GM19395 (cell line): ENCODE results near the gene PPP1R37.
"Not testable (repeated sequence)": the region's sequence is repeated elsewhere in the genome, so short reads cannot be mapped to it uniquely, and the experiment has no call there.

ENCODE experiments used
- ATAC-seq: cut with Tn5 transposase; IDR thresholded peaks from one replicate; pipeline ENCODE4 v1.9.1; 2021; ENCODE audit warnings: mild to moderate bottlenecking, moderate library complexity; ENCODE audit not compliant: unreplicated experiment

The PPP1R37 gene

DNA sequence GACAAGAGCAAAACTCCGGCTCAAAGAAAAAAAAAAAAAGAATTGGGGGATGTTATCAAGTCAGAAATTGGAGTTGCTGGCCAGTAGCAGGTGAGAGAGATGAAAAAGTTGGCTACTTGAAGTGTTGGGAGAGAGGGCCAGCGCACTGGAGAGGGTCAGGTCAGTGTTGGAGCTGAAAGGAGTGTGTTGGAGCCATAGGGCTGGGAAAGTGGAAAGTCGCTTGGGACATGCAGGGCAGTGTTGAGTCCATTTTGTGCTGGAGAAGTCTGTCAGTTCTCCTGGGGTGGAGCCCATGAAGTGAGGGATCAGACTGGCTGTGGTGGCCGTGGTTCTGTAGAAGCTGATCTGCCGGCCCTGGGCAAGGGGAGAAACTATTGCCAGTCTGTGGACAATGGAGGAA is 1.7 kb downstream of the PPP1R37 start:
- no peak for ATAC-seq

DNA sequence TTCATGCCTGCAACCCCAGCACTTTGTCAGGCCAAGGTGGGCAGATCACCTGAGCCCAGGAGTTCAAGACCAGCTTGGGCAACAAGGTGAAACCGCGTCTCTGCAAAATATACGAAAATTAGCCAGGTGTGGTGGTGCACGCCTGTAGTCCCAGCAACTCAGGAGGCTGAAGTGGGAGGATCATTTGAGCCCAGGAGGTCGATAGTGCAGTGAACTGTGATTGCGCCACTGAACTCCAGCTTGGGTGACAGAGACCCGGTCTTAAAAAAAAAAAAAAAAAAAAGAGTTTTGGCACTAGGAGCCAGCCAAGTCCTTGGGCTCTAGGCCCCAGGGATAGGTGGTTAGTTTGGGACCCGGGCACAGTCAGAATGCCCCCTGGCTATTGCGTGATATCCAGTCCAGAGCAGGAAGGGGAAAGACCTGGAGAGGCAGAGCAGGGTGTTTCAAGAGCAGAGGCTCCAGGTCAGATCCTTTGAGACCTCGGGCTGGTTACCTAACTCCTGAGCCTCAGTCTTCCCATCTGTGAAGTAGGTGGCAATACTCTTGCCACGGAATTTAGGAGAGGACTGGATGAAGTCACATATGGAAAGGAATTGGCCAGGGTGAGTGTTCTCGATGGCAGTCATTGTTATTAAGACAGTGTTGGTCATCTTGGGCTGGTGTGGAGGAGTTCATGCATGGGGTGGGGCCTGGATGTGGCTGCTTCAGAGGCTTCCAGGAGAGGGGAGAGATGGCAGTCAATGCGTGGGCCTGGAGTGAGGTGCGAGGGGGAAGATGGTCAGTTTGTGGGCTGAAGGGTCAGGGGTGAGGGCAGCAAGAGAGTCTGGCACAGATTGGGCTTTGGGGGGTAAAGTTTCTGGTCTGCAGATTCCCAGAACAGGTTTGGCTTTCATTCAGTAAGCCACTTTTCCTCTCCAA is 2.8 kb downstream of the PPP1R37 start:
- no peak for ATAC-seq

DNA sequence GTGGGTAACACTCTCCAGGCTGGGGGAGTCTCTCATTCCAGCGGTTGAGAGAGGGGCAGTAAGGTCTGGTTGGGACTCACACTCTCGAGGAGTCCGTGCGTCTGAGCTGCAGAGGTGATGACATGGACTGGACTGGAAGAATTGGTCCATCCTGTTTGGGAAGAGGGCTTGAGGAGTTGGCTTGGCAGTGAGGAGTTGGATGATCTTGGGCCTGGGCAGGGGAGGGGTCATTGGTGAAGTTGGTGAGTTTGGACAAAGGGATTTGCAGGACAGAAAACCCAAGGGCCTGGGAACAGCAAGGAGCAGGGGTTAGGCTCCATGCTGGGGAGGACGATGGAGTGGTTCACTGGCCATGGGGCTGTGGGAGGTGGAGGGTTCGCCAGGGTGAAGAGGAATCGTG is 3.7 kb downstream of the PPP1R37 start:
- ATAC-seq = no peak

DNA sequence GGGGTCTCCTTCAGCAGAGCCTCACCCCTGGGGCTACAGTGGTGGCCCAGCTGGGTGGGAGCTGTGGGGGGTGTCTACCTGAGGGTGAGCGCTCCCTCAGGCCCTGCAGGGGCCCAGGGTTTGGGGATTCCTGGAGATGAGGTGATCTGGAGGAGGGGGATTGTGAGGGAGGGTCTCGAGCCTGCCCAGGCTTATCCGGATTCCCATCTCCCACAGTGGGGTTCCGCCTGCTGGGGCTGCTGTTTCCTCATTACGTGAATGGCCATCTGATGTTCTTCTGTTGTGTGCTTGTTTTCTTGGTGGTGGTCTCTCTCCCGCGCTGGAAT is 4.4 kb downstream of the PPP1R37 start:
- ATAC-seq = no peak

DNA sequence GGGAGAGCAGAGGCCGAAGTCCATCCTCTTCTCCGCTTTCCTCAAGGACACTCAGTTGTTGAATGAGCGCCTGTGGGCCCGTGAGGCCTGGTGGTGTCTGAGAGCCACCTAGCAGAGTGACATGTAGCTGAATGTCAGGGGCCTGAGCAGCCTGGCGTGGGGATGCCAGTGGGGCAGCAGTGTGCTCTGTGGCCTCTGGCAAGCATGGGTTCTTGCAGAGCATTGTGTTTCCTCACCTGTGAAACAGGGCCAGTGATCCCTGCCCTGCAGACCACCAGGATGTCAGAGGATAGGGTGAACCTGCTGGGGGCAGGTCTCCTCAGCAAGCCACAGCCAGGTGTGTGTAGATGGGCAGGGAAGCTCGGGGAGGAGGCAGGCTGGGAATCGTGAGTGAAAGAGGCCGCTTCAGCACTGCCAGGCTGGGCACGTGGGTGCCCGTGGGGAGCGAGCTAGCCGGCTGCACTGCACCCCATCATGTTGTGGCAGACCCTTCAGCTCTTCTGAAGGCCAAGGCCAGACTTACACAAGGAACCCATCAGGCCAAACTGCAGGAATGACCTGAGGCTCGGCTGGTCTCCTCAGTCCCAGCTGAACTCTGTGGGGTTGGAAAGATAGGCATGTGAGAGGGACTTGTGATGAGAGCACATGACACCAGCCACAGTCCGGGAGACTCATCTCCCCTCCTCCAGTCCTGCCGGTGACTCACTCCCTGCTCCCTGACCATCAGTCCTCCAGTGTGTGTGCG is 5.0 kb downstream of the PPP1R37 start:
- no peak for ATAC-seq

DNA sequence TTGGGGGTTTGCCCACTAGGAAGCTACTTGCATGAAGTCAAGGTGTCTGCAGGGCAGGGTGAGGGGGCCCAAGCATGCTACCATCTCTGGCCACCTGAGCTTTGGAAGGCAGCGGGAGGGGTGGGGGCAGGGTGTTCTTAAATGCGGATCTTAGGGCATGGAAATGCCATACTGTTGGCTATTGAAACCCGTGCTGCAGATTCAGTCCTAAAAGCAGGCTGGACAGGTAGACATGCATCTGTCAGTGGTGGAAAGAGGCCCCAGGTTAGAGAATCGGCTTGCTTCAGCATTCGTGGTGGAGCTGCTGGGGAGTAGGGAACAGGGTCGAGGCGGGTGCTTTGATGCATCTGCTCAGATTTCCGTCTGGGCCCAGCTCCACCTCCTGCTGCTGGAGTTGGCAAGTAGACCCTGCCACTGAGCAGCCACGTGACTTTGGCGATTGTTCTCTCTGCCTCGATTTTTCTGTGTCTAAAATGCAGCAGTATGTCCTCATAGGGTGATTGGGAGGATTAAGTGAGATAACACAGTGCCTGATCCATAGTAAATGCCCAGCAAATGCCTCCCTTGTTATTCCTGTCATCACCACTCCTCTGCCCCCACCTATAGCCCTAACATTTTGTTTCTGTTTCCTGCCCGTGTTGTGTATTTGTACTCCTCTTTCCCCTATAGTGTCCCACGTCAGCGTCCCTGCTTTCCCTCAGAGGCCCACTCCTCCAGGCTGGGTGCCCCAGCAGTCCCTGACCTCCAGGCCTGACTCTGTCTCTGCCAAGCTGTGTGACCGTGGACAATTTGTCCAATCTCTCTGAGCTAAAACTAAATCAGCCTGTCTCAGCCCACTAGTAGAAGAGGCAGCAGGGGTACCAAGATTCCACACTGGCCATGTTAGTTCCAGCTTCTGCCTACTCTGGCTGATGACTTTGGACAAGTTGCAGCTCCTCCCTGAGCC is 5.8 kb downstream of the PPP1R37 start:
- ATAC-seq = no peak

DNA sequence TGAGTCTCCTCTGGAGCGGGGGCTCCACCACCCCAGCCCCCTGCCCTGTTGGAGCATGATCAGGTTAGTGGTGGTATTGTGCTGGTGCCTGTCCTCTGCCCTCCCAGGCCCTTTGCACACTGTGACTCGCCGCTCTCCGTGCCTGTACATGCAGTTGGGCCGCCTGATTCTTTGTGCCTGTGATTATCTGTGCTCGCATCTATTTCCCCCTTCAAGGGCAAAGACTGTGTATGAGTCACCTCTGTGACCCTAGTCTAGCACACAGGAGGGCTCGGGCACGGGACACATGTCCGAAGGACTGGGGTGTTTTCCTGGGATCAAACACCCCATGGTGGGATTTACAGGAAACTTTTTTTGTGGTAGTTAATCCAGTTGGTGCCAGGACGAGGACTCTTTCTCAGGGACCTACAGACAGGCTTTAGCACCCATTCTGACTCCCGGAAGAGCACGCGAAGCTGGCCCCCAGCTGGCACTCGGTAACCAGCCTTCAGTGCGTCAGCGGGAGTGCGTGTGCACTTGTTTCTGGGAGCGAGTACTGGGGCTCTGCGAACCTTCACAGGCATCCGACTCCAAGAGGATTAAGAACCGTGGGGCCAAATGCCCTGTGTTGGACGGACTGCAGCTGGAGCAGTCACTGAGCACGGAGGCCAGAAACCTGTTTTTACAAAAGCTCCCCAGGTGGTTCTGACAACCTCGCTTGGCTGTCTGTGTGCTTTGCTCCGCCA is 6.7 kb downstream of the PPP1R37 start:
- no peak for ATAC-seq

DNA sequence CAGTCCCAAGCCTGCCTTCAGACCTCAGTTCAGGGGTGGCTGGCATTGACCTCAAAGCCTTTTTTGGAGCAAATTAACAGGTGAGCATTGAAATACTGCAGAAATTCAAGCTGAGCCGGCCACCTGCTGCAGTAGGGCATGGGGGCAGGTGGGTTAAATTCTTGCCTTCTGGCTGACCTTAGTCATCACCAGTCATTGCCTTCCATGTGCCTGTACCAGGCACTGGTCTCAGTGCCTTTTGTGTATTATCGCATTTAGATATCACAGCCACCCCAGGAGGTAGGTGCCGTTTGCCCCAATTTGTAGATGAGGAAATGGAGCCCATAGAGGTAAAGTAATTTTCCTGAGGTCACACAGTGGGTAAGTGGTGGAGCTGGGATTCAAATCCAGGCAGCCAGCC is 7.2 kb downstream of the PPP1R37 start:
- ATAC-seq = no peak

DNA sequence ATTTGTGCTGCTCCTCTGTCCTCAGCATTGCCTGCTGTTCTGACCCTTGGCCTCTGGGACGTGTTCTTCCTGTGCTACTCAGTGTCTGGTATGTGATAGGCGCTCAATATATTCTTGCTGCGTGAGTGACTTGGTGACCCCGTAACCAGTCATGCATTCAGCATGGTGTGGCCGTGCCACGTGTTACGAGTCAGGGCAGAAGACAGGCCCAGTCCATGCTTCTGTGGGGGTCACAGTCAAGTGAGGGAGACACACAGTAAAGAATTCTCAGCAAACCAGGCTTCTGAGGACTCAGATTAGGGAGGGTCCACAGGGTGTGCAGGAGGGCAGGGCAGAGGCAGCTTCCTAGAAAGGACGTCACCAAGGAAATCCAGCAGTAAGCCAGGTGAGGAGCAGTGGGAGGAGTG is 7.9 kb downstream of the PPP1R37 start:
- no peak for ATAC-seq

DNA sequence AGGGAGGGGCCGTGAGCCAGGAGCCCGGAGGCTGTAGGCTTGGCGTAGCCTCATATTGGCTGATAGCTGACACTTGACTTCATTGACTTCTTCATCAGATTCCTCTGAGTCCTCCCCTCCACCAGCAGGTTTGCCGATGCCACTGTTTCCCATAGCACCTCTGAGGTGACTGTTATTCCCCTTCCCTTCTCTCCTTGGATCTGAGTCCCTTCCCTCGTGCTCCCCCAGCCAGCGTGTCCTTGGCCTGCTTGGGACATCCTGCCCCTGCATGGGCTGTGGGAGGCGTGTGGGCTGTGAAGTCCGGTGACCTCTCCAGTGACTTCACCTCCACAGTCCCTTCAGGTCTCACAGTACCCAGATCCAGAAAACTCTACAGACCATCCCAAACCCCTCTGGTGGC is 8.8 kb downstream of the PPP1R37 start:
- no peak for ATAC-seq

DNA sequence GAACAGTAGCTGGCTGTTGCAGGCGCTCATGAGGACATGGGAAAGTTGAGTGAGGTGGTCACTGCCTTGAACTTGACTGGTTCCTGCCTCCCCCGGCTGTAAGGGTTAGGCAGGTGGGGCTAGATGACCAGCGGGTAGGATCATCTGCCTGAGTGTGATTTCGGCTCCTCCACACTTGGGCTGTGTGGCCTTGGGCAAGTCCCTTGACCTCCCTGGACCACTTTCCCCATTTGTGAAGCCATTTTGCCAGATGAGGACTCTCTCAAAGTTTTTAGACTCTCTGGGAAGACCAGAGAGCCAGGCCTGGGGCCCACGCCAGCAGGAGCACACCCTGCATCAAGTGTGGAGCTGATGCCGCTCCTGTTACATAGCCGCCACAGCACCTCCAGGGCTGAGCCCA is 9.5 kb downstream of the PPP1R37 start:
- no peak for ATAC-seq

DNA sequence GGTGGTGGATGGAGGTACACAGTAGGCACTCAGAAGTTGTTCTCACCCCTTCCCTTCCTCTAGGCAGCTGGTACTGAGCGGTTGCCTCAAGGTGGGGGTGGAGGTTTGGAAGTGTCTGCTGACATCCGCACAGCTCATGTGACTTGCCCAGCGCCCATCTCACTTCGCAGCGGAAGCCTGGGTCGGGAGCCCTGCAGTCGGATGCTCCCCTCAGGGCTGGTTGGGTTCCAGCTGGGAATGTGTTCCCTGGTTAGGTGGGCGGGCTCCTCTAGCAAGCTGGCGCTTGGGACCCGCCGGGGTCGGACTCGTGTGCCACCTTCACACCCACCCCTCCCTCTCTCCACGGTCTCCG is 10.2 kb downstream of the PPP1R37 start:
- no peak for ATAC-seq

DNA sequence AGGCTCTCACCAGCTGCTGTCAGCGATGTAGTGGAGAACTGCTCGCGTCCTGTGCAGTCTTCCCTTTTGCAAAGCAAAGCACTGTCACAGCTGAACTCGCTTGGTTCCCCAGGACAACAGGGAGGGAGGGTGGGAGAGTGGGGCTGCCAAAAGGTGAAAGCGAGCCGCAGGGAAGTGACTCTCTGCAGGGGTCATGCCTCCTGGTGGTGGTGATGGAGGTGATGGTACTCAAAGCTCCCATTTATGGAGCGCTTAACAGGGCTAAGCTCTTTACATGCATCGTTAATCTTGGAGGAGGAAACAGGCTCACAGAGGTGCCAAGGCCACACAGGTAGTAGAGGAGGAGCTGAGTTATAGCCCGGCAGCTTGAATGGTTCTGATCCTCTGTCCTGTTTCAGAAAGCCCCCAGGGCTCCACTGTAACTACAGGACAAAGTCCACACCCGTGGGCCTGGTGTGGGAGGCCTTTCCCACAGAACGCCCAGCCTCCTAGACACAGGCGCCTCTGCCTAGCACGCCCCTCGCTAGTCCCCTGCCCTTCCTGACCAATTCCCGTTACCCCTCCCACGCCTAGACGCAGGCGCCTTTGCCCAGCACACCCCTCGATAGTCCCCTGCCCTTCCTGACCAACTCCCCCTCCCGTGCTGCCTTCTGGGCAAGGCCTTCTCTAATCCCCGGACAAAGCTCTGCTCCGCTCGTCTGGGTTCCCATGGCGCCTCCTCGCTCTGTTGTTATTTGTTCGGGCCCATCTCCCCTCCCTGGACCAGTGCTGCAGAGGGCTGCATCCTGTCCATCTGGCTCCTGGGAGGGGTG is 10.7 kb downstream of the PPP1R37 start:
- no peak for ATAC-seq

DNA sequence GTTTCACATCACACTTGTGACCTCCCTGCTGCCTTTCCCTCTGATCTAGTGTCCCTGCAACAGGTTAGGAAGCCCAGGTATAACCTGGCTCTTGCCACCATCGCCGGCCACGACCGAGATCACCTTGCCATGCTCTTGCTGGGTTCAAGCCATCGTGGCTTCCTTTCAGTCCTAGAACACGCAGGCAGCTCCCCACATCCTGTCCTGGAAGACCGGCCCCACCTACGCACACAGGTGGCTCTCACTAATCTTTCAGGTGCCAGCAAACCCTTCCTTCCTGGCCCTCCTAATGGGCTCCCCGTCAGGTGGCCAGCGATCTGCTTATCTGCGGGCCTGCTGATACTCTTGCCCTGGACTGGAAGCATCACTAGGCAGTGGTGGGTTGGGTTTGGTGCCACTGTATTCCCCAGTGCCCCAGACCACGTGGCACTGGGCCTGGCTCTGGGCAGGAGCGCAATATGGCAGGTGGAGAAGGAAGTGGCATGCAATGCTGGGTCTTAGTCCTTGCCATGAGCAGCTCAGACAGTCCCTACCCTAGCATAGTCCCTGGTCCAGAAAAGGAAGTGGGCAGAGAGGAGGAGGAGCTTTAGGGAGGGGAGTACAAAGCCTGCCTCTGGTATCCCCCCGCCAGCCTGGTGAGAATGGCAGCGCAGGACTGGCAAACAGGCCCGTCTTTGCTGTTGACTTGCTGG is 11.8 kb downstream of the PPP1R37 start:
- no peak for ATAC-seq

DNA sequence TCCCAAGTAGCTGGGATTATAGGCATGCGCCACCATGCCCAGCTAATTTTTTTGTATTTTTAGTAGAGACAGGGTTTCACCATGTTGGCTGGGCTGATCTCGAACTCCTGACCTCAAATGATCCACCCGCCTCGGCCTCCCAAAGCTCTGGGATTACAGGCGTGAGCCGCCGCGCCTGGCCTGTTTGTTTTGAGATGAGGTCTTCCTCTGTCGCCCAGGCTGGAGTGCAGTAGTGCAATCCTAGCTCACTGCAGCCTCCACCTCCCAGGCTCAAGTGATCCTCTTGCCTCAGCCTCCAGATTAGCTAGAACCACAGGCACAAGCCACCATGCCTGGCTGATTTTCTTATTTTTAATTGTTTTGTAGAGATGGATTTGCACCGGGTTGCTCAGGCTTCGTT is 13.4 kb downstream of the PPP1R37 start:
- not testable (repeated sequence) for ATAC-seq

DNA sequence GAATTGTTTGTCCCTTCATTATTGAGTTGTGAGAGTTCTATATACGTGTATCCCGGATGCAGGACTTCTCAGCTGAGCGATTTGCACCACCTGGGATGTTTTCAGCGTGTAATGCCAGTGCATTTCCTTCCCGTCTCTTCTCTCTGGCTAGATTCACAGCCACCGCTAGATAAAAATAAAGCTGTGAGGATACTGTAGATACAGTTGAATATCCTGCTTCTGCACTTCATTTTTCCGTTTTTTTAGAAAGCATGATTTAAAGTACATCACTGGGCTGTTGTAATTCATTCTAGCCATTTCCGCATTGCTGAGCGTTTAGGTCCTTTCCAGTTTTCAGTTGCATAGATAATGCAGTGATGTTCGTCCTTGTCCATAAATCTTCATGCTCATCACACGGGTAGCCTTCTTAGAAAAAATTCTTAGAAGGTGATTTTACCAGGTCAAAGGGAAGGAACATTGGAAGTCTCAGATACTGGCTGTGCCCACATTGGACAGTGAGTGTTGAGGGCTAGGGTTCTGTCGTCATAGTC is 14.7 kb downstream of the PPP1R37 start:
- no peak for ATAC-seq

DNA sequence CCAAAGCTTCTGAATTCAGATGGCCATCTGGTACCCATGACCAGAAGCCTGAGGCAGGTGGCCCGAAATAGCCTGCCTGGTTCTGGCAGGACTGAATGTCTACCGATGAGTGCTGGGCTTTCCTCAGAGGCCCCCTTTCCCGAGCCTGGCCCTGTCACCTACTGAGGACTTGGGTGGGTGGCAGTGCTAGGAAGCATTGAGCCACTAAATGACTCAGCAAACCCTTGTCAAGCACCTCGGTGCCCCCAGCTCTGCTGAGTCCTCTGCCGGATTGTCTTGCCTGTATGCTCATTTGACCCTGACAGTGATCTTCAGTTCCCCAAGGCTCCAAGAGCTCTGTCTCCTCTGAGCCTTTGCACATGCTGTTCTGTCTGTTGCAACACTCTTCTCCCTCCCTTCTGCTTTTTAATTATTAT is 17.9 kb downstream of the PPP1R37 start:
- no peak for ATAC-seq

DNA sequence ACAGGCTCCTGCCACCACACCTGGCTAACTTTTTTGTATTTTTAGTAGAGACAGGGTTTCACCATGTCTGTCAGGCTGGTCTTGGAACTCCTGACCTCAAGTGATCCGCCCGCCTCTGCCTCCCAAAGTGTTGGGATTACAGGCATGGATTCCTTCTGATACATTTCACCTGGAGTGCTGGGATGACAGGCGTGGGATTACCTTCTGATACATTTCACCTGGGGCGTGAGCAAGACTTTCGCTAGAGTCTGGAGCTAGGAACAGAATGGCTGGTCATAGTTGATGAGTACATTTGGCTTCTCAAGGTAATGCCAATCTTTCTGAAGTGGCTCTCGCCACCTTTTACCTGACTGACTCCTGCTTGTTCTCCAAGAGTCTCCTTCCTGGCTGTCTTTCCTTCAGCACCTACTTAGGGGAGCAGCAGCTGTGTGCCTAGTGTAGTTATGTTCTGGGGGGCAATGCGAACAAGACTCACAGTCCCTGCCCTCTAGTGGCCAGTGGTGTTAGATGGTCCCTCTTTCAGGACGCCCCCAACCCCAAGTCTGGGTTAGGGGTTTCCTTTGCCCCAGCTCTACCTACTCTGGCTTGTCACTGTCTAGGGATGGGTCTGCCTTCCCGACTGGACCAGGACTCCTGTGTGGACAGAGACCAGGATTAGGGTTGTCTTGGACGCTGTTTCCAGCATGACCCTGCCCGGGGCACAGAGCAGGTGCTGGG is 19.3 kb downstream of the PPP1R37 start:
- no peak for ATAC-seq
